GM23338 (cell line): ENCODE measurements around the gene SMAP2.

Experiments
- CREB1 ChIP-seq: fragments of 250-450 bp; sonication (Bioruptor Pico); IDR thresholded peaks from 2 replicates; pipeline ENCODE4 v1.5.0; 2020; ENCODE audit warnings: low read depth, mild to moderate bottlenecking, moderate library complexity
- CTCF ChIP-seq, 2 experiments: fragments of 200-600 bp in 1 of 2; sonication (generic) in 1 of 2; conservative IDR thresholded peaks; 2 replicates each; pipeline versions ENCODE4 v1.5.1 to v1.6.1; 2016 to 2017; ENCODE audit warnings: antibody characterized with exemption in 2 of 2, low read depth in 2 of 2, mild to moderate bottlenecking in 2 of 2, moderate library complexity in 1 of 2
- EZH2 ChIP-seq: fragments of 200-600 bp; sonication (generic); IDR thresholded peaks from one replicate; pipeline ENCODE4 v1.8.0; 2017; ENCODE audit warnings: antibody characterized with exemption, mild to moderate bottlenecking, low read depth; ENCODE audit not compliant: unreplicated experiment
- EZH2phosphoT487 ChIP-seq: fragments of 200-600 bp; sonication (generic); IDR thresholded peaks from one replicate; pipeline ENCODE4 v1.8.1; 2018; ENCODE audit warnings: antibody characterized with exemption; ENCODE audit not compliant: unreplicated experiment
- POLR2AphosphoS5 ChIP-seq: IDR thresholded peaks from 2 replicates; pipeline ENCODE4 v1.6.1; 2016; ENCODE audit warnings: antibody characterized with exemption, low read depth
- STAT1 ChIP-seq: IDR thresholded peaks from one replicate; pipeline ENCODE4 v1.6.1; 2016; ENCODE audit warnings: antibody characterized with exemption; ENCODE audit not compliant: unreplicated experiment

DNA sequence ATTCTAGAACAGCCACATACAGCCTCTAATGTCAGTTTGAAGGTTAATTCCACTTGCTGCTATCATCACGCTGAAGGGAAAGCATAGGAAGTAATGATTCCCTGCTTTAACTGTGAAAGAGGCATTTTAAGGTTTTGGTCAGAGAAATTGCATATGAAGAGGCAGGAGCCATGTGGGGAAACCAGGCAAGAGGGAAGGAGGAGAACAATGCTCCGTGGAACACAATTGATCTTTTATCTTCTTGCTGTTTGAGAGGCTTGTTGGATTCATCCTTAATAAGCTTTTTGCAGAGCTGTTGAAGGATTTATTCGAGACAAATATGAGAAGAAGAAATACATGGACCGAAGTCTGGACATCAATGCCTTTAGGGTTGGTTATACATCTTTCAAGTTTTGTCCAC lies 35.9 kb downstream of the SMAP2 start:
- TF ChIP-seq CTCF (conservative IDR thresholded peaks at IDR 0.05; ENCODE audit: low read depth in 2 of 2) (no peak), POLR2AphosphoS5 (no peak), EZH2 (no peak), CREB1 (no peak), EZH2phosphoT487 (no peak), STAT1 (no peak)
